Activated naive CD4-positive, alpha-beta T cell treated with Interleukin-2 at 50 U/mL for 16 hours (primary cell): ENCODE measurements around the gene TMEM79.

Experiments
- DNase-seq: peaks from one replicate; pipeline ENCODE4 v3.0.0-alpha.2; 2020

TMEM79 gene, protein sequence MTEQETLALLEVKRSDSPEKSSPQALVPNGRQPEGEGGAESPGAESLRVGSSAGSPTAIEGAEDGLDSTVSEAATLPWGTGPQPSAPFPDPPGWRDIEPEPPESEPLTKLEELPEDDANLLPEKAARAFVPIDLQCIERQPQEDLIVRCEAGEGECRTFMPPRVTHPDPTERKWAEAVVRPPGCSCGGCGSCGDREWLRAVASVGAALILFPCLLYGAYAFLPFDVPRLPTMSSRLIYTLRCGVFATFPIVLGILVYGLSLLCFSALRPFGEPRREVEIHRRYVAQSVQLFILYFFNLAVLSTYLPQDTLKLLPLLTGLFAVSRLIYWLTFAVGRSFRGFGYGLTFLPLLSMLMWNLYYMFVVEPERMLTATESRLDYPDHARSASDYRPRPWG

DNA sequence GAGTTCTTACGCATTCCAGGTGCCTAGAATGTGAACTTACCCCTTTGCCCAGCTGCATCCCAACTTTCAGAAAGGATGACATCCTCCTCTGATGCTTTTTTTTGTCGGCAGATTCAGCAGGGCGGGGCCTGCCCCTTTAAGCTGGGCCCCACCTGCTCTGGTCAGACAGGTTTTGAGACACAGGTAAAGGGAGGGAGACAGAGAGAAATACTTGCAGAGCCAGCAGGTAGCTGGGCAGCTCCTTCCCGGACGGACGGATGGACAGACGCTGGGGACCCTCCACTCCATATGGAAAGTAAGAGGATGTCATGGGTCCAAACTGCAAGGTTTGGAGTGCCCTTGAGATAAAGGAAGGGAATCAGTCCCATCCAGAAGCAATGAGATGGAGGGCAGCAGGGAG is at the start of gene TMEM79:
Gene TMEM79 (plus strand): TSS at position 214 of the 400 bp plus-strand sequence. CDS start 902 bp downstream, outside the sequence.
- no peak for DNase-seq

DNA sequence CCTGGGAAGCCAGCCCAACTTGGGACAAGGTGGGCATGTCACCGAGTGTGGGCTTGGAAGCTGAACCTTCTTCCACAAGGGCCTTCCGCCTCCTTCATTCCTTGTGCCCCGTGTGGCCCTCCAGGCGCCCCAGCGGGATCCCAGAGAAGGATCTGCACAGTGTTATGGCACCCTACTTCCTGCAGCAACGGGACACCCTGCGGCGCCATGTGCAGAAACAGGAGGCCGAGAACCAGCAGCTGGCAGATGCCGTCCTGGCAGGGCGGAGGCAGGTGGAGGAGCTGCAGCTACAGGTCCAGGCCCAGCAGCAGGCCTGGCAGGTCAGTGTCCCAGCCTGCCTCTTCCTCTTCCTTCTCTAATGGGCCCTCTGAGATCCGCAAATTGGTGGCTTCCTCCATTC is 48.0 kb upstream of the TMEM79 start:
- DNase-seq, result no peak

DNA sequence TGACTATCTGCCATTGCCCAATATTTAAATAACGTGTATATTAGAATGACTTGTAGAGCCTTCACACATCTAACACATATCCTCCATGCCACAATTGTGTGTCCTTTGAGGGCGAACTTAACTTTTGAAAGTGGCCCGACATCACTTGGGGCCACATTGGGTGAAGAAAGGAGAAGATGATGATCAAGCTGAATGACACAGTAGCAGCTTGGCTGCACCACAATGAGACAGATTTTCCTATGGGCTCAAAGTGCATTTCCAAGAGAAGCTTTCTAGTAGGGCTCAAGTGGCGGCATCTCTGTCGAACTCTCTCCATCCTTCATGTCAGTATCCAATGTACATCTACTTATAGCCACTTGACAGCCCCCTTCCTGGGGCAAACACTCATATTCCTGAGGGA is 45.9 kb upstream of the TMEM79 start:
- DNase-seq, result no peak

DNA sequence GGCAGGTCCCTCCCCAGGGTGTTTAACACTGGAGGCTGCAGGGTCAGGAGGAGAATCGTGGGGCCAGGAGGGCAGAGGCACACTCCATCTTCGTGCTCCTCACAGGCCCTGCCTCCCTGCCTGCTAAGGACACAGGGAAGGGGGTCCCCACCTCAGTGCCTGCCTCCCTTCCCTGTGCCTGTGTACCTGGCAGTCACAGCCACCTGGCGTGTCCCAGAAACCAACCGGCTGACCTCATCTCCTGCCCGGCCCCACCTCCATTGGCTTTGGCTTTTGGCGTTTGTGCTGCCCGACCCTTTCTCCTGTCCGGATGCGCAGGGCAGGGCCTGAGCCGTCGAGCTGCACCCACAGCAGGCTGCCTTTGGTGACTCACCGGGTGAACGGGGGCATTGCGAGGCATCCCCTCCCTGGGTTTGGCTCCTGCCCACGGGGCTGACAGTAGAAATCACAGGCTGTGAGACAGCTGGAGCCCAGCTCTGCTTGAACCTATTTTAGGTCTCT is 42.8 kb upstream of the TMEM79 start:
- DNase-seq, result no peak

DNA sequence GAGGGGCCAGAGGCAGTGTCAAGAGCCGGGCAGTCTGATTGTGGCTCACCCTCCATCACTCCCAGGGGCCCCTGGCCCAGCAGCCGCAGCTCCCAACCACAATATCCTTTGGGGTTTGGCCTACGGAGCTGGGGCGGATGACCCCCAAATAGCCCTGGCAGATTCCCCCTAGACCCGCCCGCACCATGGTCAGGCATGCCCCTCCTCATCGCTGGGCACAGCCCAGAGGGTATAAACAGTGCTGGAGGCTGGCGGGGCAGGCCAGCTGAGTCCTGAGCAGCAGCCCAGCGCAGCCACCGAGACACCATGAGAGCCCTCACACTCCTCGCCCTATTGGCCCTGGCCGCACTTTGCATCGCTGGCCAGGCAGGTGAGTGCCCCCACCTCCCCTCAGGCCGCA is 42.2 kb upstream of the TMEM79 start, which contains the start of gene BGLAP:
Gene BGLAP (plus strand): TSS at position 259 of the 400 bp plus-strand sequence. CDS start 48 bp downstream, at position 307.
- DNase-seq, result no peak

DNA sequence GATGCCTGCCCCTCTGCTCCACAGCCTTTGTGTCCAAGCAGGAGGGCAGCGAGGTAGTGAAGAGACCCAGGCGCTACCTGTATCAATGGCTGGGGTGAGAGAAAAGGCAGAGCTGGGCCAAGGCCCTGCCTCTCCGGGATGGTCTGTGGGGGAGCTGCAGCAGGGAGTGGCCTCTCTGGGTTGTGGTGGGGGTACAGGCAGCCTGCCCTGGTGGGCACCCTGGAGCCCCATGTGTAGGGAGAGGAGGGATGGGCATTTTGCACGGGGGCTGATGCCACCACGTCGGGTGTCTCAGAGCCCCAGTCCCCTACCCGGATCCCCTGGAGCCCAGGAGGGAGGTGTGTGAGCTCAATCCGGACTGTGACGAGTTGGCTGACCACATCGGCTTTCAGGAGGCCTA is 41.4 kb upstream of the TMEM79 start:
- DNase-seq, result no peak

DNA sequence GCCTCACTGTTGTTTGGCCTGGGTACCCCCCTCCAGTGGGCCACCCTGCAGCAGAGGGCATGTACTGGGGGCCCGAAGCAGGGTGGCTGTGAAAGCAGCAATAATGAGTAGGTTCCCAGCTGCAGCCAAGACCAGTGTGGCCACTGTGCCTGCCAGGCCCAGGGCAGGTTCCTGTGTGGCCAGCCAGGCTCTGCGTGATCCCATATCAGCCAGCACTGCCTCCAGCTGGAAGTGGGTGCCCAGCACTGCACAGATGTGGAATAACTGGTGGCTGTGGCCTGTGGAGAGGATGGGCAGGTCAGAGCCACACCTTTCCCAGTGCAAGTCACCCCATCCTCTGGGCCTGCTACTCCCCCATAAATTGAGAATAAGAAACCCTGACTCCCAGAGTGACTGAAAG is 40.0 kb upstream of the TMEM79 start:
- no peak for DNase-seq

DNA sequence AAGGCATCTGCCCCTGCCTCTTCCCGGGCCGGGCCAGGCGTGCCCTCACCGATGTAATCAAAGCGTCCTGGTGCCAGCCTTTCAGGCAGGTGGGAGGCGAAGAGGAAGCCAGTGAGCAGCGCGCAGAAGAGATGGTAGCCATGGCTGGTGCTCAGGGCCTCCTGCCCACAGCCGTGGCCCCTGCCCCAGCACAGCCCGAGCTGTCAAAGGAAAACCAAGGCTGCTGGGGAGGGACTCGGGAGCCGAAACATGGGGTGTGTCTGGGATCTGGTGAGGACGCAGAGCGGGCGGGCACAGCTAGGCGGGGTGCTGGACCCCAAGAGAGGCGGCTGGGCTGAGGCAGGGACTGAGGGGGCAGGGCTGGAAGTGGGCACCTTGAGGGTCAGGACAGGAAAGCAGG is 39.4 kb upstream of the TMEM79 start:
- no peak for DNase-seq

DNA sequence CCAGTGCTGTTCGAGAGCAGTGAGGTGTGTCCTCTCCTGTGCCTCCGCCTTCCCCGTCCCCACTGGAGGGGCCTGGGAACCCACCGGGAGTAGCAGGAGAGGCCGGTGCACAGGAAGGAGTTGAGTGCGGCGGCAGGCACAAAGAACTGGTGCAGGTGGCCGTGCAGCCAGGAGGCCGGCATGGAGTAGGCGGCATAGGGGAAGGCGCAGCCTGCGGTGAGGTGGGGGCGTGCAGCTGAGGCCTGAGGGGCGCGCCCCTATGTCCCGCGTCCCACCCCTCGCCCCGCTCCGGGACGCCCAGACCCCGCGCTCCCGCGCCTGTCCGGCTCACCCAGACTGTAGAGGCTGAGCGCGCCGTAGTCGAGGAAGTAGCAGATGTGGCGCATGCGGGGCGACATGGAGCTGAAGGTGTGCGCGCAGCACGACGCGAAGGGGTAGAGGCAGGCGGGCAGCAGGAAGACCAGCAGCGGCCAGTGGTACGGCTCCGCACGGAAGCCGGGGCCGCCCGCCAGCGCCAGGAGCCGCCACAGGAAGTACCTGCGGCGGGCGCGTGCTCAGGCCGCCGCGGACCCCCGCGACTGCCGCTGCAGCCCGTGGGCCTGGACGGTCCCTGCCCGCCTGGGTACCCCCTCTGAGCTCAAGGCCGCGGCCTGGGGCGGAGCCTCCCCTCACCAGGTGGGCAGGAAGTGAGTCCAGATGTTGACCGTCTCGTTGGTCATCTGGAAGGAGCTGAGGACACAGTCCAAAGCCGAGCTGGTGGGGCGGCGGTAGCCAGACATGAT is 38.5 kb upstream of the TMEM79 start:
- peak; percentile 45 for DNase-seq

DNA sequence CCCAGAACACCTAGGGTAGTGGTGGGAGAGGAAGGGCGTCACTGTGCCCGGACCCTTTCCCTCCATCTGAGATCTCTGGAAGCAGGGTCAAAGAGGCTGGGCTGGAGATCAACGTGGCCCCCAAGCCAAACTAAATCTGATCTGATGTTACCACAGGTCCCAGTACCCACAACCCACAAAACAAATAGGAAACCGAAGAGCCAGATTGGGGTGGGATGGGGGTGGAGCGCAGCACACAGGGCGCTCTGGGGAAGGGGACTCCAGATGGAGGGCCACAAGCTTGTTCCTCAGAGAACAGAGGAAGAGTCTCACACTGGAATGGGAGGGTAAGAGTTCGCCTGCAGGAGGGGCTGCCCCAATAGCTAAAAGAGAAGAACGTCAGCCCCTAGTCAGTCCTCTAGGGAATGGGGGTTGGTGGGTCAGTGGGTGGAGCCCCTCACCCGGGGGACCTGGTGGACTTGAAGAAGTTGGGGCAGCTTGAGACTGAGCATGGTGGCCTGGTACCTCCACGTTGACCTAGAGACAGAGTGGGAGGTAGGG is 37.8 kb upstream of the TMEM79 start:
- no peak for DNase-seq

DNA sequence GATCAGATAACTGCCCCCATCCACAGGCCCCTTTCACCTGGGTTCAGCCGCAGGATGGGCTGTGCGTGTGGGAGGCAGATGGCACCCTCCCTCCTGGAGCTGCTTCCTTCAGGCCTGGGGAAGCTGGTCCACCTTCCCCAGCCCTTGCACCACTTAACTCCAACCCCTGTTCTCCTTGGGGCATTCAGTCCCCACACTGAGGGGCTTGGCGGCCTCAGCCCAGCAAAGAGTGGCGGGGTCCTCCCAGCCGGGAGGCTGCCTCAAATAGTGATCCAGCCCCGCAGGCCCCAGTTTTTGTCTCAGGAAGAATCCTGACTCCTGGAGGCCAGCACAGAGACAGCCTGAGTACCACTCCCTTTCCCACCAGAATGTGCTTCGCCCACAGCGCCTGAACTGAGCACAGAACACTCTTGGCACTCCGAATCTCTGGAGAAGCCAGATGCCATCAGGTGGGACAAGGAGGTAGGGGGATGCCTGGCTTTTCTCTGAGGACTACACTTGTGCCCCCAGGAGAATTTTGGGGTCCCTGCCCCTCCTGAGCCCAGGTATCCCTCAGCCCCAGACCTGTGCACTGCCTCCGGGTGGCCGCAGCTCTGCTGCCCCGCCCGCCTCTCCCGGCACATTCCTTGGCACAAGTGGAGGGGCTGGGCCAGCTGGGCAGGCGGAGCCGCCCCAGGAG is 37.2 kb upstream of the TMEM79 start:
- no peak for DNase-seq

DNA sequence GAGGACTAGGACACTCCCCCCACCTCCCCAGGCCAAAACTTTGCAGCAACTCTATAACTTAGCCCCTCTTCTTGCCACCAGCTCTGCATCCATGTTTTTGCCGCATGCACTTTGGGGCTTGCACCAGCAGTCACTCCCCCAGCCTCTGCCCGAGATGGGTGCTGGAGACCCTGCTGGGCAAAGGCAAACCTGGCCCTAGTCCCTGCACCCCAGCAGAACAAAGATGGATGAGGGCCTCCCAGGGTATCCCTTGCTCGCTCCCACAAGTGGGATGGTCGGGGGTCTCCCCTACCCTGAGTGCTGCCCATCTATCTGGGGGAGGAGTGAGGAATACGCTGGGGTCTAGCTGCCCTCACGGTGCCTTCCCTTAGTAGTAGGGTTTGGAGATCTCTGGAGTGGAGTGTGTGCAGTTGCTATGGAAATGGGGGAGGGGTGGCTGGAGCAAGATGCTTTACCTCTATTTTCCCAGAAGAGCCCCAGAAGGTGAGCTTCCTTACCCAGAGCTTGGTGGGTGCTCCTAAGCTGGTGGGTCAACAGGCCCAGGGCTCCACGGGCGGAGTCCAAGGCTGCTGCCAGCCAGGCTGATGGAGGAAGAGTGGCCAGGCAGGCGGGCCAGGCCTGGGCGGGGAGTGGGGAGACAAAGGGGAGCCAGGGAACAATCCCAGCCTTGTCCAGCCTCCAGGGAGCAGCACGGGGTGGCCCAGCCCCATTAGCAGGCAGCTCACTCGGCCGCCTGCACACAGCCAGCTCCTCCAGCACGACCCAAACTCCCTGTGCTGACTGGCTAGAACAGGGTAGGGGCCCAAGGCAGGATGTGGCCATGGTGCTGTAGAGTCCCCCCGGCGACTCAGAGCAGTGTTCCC is 36.4 kb upstream of the TMEM79 start, which contains the start of gene PAQR6:
Gene PAQR6 (minus strand): TSS at position 597 of the 863 bp plus-strand sequence. CDS start 1,325 bp downstream, outside the sequence.
- DNase-seq, result no peak

DNA sequence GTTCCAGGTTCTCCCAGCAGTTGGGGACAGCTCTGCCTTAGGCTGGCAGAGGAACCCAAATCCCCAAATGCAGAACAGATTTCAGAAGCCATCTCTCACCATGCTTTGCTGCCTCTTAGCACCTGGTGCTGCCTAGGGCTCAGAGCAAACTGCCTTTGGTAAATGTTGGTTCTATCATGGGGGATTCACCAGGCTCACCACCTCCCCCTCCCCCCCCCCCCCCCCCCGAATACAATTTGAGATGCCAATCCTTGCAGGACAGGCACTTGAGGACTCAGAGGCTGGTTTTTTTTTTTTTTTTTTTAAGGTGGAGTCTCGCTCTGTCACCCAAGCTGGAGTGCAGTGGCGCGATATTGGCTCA is 35.8 kb upstream of the TMEM79 start:
- no peak for DNase-seq

DNA sequence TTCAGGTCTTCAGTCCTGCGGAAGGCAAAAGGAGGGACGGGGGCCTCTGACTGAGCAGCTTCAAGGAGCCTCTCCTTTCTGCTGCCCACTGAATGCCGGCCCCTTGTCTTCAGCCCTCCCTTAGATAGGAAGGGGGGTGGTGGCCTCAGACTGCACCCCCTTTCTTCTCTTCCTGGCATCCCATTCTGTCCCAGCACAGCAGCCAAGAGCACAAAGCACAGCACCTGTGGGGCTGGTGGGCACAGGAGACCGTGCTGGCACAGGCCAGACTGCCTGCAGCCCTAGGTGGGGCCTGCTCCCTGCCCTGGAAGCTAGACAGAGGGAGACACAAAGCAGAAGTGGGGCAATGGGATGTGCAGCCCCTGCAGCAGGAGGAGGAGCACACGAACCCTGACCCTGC is 34.5 kb upstream of the TMEM79 start:
- DNase-seq, result no peak

DNA sequence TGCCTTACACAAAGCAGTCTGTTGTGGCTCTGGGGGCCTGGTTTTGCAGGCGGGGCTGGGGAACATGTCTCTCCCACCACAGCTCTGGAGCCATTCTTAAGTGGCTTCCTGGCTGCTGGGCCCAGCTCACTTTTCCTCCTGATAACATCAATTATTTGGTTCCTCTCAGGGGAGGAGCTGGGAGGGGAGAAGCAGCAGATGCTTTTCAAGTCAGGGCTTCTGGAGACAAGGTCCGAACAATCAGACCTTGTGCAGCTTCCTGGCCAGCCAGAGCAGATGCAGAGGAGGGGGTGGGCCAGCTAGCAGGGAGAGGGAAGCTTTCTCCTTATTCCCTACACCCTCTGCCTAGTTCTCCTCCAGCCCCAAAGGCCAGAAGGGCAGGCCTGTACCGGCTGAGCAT is 32.6 kb upstream of the TMEM79 start:
- no peak for DNase-seq

DNA sequence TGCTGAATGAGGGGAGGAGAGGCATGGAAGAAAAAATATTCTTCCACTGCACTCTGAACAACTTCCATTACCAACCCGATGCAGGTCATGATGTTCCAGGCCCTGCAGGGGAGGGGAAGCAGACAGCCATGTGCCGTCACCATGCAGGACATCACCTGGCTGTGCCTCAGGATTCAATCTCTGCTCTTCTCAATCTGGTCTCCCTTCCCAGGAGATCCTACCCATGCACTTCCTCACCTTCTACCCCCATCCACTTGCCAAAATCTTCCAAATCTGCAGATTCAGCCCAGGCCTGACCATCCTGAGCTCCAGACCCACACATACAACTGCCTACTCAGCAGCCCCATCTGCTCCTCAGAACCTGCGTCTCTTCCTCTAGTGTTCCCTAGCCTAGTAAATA is 30.5 kb upstream of the TMEM79 start:
- DNase-seq, result no peak

DNA sequence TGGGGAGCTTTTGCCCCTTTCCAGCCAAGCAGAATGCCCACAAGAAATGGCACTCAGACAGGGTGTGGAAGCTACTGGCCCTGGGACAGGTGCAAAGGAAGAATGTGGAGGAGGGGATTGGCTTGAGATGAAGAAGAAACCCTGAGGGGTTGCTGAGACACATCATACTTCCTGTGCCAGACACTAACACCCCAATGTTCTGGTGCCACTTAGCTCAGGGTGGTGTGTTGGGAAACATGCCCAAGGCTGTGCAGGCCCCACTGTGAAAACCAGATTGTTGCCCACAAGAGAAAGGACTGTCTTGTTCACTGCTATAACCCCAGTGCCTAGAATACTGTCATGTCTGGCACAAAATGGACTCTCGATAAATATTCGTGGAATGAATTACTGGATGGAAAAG is 26.4 kb upstream of the TMEM79 start:
- no peak for DNase-seq

DNA sequence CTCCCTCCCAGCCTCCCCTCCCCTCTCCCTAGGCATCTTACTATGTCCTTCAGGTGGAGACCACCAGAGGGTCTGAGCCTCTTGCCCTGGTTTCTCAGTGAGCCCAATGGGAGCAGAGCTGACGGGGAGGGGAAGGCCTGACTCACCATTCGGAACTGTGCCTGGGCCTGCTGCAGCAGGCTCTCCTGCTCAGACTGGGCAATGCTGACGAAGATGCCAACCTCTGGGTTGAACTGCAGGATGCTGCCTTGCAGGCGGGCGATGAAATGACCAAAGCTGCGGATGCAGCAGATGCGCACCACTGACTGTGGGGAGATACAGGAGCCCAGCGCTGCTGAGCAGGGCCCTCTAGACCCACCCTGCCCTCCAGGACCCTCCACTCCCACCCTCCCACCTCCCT is 25.3 kb upstream of the TMEM79 start:
- no peak for DNase-seq

DNA sequence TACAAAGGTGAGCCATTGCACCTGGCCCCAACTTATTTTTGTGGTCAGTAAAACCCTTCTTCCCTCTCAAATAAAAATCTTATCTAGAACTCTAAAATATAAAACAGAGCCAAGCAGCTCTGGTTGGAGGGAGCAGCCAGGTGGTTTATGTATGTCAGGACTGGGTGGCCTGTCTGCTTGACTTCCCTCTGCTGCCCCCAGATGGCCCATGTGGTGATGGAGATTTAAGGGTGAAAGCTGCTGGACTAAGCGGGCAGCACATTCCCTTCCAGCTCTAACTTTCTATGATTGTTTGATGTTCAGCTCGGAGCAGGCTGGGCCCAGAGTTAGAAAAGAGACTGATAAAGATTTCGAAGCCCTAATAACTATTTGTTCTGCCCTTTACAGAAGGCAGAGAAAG is 24.3 kb upstream of the TMEM79 start:
- DNase-seq, result no peak

DNA sequence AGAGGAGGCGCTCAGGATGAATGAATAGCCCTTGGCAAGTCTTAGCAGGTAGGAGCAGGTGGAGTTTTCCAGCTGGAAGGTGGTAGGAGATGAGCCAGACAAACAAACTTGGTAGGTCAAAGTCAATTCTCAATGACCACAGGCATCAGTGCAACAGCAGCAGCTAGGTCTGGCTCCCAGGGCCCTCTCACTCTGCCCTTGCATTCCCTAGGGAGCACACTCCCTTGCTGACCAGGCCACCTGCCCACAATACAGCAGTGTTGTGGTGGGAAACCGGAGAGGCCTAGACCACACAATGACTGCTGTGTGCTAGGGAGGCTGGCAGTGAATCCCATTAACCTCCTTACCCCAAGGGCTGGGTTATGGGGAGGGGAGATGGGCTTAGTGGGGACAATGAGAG is 23.2 kb upstream of the TMEM79 start:
- DNase-seq, result no peak

DNA sequence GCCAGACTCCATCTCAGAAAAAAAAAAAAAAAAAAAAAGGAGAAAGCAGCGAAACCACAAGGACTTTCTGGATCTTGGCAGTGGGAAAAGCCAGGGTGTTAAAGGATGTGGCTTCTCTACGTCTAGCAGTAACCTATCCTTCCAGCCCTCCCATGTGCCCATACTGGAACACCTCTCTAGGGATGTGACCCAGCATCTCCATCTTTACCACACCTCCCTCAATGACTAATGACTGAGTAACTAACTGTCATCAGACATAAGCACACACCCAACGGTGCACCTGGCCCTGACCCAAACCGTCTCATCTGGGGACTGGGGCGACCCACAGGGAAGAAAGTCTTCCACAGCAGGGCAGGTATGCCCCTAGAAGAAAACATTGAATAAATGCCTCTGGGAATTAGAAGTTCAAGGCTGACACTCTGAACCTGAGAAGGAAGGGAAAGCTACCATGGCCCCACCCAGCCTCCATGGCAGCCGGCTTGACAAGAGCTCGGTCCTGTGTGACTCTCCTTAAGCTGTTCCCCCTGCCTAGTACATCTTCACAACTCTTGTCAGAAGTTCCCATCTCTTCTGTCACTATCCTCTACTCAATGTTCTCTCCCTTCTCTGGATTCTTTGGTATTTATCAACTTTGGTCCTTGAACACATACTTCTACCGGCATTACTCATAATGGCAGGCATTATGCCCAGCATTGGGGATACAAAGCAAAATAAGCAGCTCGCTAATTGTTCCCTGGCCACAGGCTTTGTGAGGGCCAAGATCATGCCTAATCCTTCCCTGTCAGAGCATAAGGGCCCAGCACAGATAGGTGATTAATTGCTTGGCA is 21.5 kb upstream of the TMEM79 start:
- no peak for DNase-seq
